Bronchial epithelial cell (primary cell): ENCODE data around the gene SFTPB. TPM values are rescaled to one million over a fixed set of nuclear protein-coding genes. Genes with fewer than 3 reads are reported as not detected.
A peak's percentile ranks its signal among the peaks of the same experiment; 100 is the strongest.

Experiments used
- DNase-seq: peaks from one replicate; pipeline ENCODE4 v3.0.0-alpha.2; 2010; ENCODE audit warnings: low read depth
- FAIRE-seq: peaks from 2 replicates; lab custom pipeline; 2011; peaks lifted over from hg19 to GRCh38; lab: Jason Lieb, UNC
- H3K27me3 ChIP-seq: 2 replicates; pipeline ENCODE4 v1.5.1; 2011; ENCODE audit warnings: low read length; ENCODE audit not compliant: control insufficient read depth, insufficient read depth
- H3K36me3 ChIP-seq: 2 replicates; pipeline ENCODE4 v1.5.1; 2011; ENCODE audit warnings: low read length; ENCODE audit not compliant: control insufficient read depth, insufficient read depth
- H3K4me3 ChIP-seq: 2 replicates; pipeline ENCODE4 v1.5.1; 2011; ENCODE audit warnings: mild to moderate bottlenecking, low read depth, low read length, control low read depth
- total RNA-seq: library from RNA; depleted of rRNA; stranded (reverse); fragments of >200 nt; gene quantifications from 2 replicates; pipeline ENCODE4 v1.2.1, GENCODE V29; 2014
- TF ChIP-seq, protein P1 (sequence below): IDR thresholded peaks from 2 replicates; pipeline ENCODE4 v1.5.1; 2011; ENCODE audit warnings: mild to moderate bottlenecking, moderate library complexity, low read length, control low read depth, inconsistent platforms; ENCODE audit not compliant: insufficient read depth, severe bottlenecking

The SFTPB gene
- total RNA-seq, 1 donor from 2014 or later, result not detected

DNA sequence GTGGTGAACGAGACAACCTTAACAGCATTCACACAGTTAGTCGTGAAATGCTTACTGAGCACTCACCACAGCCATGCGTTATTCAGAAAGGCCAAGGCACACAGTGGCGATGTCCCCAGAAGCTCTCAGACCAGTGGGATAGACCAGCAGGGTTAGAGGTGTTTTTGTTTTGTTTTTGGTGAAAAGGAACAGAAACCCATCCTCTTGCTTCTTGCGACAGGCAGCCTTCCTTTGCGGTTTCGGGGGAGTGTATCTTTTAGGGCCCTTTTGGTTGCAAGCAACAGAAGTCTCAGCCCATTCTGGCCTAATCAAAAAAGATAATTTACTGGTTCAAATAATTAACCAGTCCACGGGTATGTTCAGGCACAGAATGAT lies 30.9 kb upstream of the SFTPB start:
- FAIRE-seq (peak; percentile 55), DNase-seq (no peak)
- H3K27me3 ChIP-seq, result peaks cover 2% of the 10 kb centered on the region
- TF ChIP-seq, protein P1, sequence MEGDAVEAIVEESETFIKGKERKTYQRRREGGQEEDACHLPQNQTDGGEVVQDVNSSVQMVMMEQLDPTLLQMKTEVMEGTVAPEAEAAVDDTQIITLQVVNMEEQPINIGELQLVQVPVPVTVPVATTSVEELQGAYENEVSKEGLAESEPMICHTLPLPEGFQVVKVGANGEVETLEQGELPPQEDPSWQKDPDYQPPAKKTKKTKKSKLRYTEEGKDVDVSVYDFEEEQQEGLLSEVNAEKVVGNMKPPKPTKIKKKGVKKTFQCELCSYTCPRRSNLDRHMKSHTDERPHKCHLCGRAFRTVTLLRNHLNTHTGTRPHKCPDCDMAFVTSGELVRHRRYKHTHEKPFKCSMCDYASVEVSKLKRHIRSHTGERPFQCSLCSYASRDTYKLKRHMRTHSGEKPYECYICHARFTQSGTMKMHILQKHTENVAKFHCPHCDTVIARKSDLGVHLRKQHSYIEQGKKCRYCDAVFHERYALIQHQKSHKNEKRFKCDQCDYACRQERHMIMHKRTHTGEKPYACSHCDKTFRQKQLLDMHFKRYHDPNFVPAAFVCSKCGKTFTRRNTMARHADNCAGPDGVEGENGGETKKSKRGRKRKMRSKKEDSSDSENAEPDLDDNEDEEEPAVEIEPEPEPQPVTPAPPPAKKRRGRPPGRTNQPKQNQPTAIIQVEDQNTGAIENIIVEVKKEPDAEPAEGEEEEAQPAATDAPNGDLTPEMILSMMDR, result no peak
- no peaks in the 10 kb centered on the region for H3K36me3 ChIP-seq
- H3K4me3 ChIP-seq, result no peak overlapping the region

GRCh38 chr2:85698184-85698879 lies 30.3 kb upstream of the SFTPB start:
- FAIRE-seq, result no peak
- no peaks in the 10 kb centered on the region for H3K36me3 ChIP-seq
- H3K27me3 ChIP-seq, result peaks cover 4% of the 10 kb centered on the region
- DNase-seq, result no peak
- no peak overlapping the region for H3K4me3 ChIP-seq
- TF ChIP-seq, protein P1, result no peak

DNA sequence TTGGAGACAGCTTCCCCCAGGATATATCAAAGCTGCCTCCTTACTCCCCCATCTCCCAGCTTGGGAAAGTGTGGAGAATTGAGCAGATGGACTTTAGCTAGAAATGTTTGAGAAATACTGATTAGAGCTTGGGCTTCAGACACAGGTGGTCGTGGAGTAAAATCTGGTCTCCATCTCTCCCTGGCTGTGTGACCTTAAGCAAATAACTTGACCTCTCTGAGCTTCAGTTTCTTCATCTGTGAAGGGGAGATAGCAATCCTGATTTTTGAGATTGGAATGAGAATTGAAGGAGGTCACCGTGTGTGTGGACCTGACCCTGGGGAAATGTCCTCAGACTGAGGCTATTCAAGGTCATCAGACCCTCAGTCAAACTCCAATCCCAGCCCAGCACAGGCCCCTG lies 29.7 kb upstream of the SFTPB start:
- no peak overlapping the region for H3K4me3 ChIP-seq
- H3K36me3 ChIP-seq, result no peaks in the 10 kb centered on the region
- FAIRE-seq (no peak), DNase-seq (no peak)
- peaks cover 4% of the 10 kb centered on the region for H3K27me3 ChIP-seq
- TF ChIP-seq, protein P1, result no peak

GRCh38 chr2:85697096-85697495 lies 29.1 kb upstream of the SFTPB start:
- H3K27me3 ChIP-seq, result peaks cover 4% of the 10 kb centered on the region
- FAIRE-seq (no peak), DNase-seq (no peak)
- H3K36me3 ChIP-seq, result no peaks in the 10 kb centered on the region
- no peak overlapping the region for H3K4me3 ChIP-seq
- TF ChIP-seq, protein P1, result no peak

DNA sequence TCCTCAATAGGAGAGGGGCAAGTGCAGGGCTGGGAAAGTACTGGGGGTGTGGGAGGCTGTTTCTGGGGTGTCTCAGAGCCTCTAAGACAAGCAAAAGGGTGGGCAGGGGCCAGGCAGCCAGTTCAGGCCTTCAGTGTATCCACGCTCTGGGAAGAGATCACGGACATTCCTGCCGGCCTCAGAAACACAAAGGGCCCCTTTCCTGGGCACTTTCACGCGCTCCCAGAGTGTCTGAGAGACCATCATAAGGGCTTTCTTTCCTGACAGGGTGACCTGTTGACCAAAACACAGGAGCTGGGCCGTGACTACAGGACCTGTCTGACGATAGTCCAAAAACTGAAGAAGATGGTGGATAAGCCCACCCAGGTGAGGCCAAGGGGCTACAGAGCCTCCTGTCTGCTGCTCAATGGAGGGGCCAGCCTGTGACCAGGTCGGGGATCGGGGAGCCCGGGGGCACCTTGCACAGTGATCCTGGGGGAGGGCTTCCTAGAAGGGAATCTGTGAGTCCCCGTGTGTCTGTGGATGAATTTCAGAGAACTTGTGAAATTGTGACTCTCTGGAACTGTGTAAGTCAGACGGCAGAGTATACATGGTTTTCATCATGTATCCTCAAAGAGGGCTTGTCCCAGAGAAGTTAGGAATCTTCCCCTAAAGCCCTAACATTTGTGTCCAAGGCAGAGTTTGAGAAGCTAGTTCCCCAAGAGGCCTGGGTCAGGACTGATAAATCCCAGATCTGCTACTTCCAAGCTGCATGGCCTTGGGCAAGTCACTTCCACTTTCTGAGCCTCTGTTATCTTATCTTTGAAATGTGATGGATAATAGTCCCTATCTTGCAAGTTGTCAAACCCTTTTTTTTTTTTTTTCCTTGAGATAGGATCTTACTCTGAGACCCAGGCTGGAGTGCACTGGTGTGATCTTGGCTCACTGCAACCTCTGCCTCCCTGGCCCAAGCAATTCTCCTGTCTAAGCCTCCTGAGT lies 28.0 kb upstream of the SFTPB start:
- DNase-seq (no peak), FAIRE-seq (no peak)
- TF ChIP-seq, protein P1, result no peak
- Histone ChIP-seq H3K27me3 (peaks cover 4% of the 10 kb centered on the region), H3K4me3 (no peak overlapping the region), H3K36me3 (no peaks in the 10 kb centered on the region)
